Renal cortical epithelial cell (primary cell): ENCODE results near the gene CCDC28A. TPM values are rescaled to one million over a fixed set of nuclear protein-coding genes. Genes with fewer than 3 reads are reported as not detected.

Experiments
- DNase-seq: peaks from one replicate; pipeline ENCODE4 v3.0.0-alpha.2; 2011; ENCODE audit warnings: low read depth
- total RNA-seq: library from RNA; depleted of rRNA; stranded (reverse); fragments of >200 nt; gene quantifications from 2 replicates; pipeline ENCODE4 v1.2.3, GENCODE V29; 2014

The CCDC28A gene
- total RNA-seq, 1 donor from 2014 or later = 20.0 TPM

DNA sequence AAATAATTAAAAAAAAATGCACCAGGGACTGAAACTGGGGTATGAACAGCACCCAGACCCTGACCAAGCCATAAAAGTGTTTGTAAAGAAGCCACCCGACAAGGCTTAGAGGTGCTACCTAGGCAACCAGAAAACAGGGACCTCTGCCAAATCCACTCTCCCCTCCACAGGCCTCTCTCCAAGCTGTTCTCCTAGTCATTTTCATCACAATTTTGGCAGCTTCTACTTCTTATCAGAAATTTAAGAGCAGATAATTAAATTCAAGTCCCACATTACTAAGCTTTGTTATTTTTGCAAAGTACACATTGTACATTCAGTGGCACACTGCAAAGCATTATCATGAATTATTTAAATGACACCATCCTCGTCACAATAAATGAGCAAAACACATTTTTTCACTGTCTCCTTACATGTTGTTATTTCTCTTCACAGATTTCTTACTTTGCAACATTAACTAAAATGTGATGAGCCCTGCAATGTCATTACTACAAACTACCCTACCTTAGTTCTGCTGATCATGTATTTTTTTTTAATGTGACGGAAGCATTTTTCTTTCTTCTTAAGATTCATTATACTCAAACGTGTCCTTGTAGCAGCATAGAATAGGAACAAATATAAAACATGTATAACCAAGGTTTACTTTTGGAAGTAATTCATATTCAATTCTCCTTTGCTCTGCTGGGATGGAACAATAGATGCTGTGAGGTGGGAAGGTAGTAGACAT is 60.4 kb downstream of the CCDC28A start:
- peak; percentile 23 for DNase-seq

DNA sequence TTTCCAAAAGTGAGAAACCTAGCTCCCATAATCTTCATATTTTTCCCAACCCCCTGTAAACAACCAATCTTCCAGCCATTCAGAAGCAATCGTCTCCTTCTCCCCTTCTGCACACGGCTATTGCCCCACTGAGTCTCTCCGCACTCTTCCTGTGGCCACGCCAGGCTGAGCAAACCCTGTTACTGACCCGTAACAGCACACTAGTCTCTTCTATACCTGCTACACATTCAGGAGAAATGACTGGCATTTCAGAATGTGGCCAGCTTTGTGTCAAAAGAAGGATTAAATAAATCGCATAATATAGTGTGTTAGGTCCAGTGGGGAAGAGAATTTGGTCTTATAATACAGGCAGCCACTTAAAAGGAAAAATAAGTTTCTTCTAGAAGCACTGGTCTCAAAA is 63.7 kb downstream of the CCDC28A start:
- peak; percentile 43 for DNase-seq

Other genes starting within 250 kb of the CCDC28A start
- 0.10 TPM in 1 of 2 replicates, not detected in the other for gene ECT2L, start 22.3 kb downstream of the CCDC28A start, total RNA-seq
- 21.0 and 29.3 TPM in 2 replicates for gene REPS1, start 214.5 kb downstream of the CCDC28A start, total RNA-seq